Prostate gland (tissue), 2 donors: ENCODE measurements around the gene NLRC5. TPM values are rescaled to one million over a fixed set of nuclear protein-coding genes. Genes with fewer than 3 reads are reported as not detected.

Experiments
- DNase-seq: peaks from one replicate; pipeline ENCODE4 v3.0.0-alpha.2; 2019; ENCODE audit warnings: low spot score
- H3K27ac ChIP-seq, 2 donors: fragments of 200-600 bp; sonication (generic); 2 replicates each; pipeline ENCODE4 v1.5.1; 2017 to 2019
- H3K27me3 ChIP-seq: fragments of 200-600 bp; sonication (generic); replicated peaks from 2 replicates; pipeline ENCODE4 v1.5.1; 2019; ENCODE audit not compliant: insufficient read depth
- H3K36me3 ChIP-seq, 2 donors: fragments of 200-600 bp; sonication (generic); 1 replicate in 1 of 2; 2 replicates in 1 of 2; pipeline versions ENCODE4 v1.5.1 to v1.8.1; 2017 to 2019
- H3K4me1 ChIP-seq: fragments of 200-600 bp; sonication (generic); replicated peaks from 2 replicates; pipeline ENCODE4 v1.5.1; 2019
- H3K4me3 ChIP-seq, 2 donors: fragments of 200-600 bp; sonication (generic); 2 replicates each; pipeline ENCODE4 v1.5.1; 2017 to 2019
- H3K9me3 ChIP-seq: fragments of 200-600 bp; sonication (generic); 2 replicates; pipeline ENCODE4 v1.5.1; 2017
- POLR2A ChIP-seq: fragments of 450-650 bp; IDR thresholded peaks from one replicate; pipeline ENCODE4 v1.6.1; 2016; ENCODE audit warnings: antibody characterized with exemption, mild to moderate bottlenecking
- POLR2AphosphoS5 ChIP-seq: sonication (generic); formaldehyde crosslinking; IDR thresholded peaks from one replicate; pipeline ENCODE4 v1.6.1; 2017; ENCODE audit warnings: antibody characterized with exemption
- WGBS: methylation state at CpG from one replicate; pipeline ENCODE4 v1.1.5; 2018; 5-methylcytosine and 5-hydroxymethylcytosine counted together
- intact Hi-C: fragments of 100-400 bp; cut with DNase I; formaldehyde crosslinking; loops from one replicate; pipeline ENCODE4 v1.14.2; 2022
- total RNA-seq, 2 donors: library from RNA; depleted of rRNA; stranded (reverse); fragments of >200 nt; gene quantifications; one replicate each; pipeline ENCODE4 v1.1.0, GENCODE V29; 2016
- TF ChIP-seq, protein P1 (sequence below), 4 experiments: fragments of 200-600 bp in 2 of 4; fragments of 450-650 bp in 2 of 4; sonication (generic) in 2 of 4; IDR thresholded peaks; 1 replicate in 3 of 4; 2 replicates in 1 of 4; pipeline ENCODE4 v1.5.1; 2016 to 2019; ENCODE audit warnings: antibody characterized with exemption in 4 of 4, mild to moderate bottlenecking in 2 of 4, moderate library complexity in 2 of 4

The NLRC5 gene
- total RNA-seq, 2 donors from 2014 or later = 9.5 to 31.2 TPM

GRCh38 chr16:56953006-56953405, 36.4 kb upstream of the NLRC5 start:
- no peak overlapping the region for H3K4me3 ChIP-seq
- no peaks in the 10 kb centered on the region for H3K27me3 ChIP-seq
- no peak for TF ChIP-seq POLR2AphosphoS5
- no peak for TF ChIP-seq POLR2A
- TF ChIP-seq, protein P1, sequence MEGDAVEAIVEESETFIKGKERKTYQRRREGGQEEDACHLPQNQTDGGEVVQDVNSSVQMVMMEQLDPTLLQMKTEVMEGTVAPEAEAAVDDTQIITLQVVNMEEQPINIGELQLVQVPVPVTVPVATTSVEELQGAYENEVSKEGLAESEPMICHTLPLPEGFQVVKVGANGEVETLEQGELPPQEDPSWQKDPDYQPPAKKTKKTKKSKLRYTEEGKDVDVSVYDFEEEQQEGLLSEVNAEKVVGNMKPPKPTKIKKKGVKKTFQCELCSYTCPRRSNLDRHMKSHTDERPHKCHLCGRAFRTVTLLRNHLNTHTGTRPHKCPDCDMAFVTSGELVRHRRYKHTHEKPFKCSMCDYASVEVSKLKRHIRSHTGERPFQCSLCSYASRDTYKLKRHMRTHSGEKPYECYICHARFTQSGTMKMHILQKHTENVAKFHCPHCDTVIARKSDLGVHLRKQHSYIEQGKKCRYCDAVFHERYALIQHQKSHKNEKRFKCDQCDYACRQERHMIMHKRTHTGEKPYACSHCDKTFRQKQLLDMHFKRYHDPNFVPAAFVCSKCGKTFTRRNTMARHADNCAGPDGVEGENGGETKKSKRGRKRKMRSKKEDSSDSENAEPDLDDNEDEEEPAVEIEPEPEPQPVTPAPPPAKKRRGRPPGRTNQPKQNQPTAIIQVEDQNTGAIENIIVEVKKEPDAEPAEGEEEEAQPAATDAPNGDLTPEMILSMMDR (IDR thresholded peaks at IDR 0.05) = no peak
- H3K27ac ChIP-seq = no peak overlapping the region
- intact Hi-C loops = loop anchor here (5.0 kb wide), 1 partner anchor 86 kb away; the partner anchor contains the start of gene SLC12A3
- no peaks in the 10 kb centered on the region for H3K9me3 ChIP-seq
- H3K4me1 ChIP-seq = no peaks in the 10 kb centered on the region
- WGBS = 80% methylated on average over 6 of the region's 6 CpGs
- H3K36me3 ChIP-seq = no peaks in the 10 kb centered on the region
- DNase-seq = no peak

- WGBS = 91% methylated on average over 4 of the region's 4 CpGs
- Histone ChIP-seq H3K9me3 (no peaks in the 10 kb centered on the region), H3K4me3 (no peak overlapping the region), H3K36me3 (no peaks in the 10 kb centered on the region), H3K27ac (no peak overlapping the region), H3K27me3 (no peaks in the 10 kb centered on the region), H3K4me1 (no peaks in the 10 kb centered on the region)
- intact Hi-C loops = no loop called here
- DNase-seq = no peak
- no peak for TF ChIP-seq POLR2AphosphoS5
- TF ChIP-seq, protein P1 (IDR thresholded peaks at IDR 0.05) = no peak
- no peak for TF ChIP-seq POLR2A
Observed at GRCh38 chr16:56956076-56956475, 33.3 kb upstream of the NLRC5 start.

- Histone ChIP-seq H3K27me3 (no peaks in the 10 kb centered on the region), H3K27ac (no peak overlapping the region), H3K9me3 (no peaks in the 10 kb centered on the region), H3K36me3 (no peaks in the 10 kb centered on the region), H3K4me1 (no peaks in the 10 kb centered on the region), H3K4me3 (no peak overlapping the region)
- intact Hi-C loops = no loop called here
- TF ChIP-seq, protein P1 (IDR thresholded peaks at IDR 0.05) = no peak
- TF ChIP-seq POLR2A (no peak), POLR2AphosphoS5 (no peak)
- DNase-seq = no peak
- 51% methylated on average over 4 of the region's 4 CpGs for WGBS
Observed at GRCh38 chr16:56956756-56957155, 32.6 kb upstream of the NLRC5 start.

DNA sequence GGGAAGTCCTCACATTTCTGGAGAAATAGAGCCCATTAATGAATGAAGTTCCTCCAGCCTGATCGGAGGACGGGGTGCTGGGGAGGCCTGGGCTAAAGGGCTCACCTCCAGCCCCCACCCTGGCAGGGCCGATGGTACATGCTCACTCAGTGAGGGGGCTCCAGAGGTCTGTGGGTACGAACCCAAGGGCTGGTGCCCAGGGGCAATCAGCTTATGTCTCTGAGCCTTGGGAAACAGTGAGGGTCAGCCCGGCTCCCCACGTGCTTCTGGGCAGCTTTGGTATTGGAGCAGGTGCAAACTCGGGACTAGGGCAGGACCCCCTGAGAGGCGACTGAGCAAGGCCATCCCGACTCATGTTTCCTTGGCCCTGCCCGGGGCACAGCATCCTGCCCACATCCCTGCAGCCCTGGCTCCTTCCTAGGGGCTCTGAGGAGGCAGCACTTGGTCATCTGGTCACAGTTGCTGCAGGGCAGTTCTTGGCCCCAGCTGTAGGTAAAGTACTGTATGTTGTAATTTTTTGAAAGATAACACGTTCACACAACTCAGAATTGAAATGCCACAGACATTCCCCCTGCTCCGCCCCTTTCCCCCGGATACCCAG, 28.6 kb upstream of the NLRC5 start:
- 85% methylated on average over 13 of the region's 13 CpGs for WGBS
- DNase-seq = no peak
- TF ChIP-seq POLR2AphosphoS5 = no peak
- no peak for TF ChIP-seq POLR2A
- TF ChIP-seq, protein P1 (IDR thresholded peaks at IDR 0.05) = no peak
- intact Hi-C loops = no loop called here
- no peak overlapping the region for H3K4me3 ChIP-seq
- H3K27me3 ChIP-seq = no peaks in the 10 kb centered on the region
- H3K27ac ChIP-seq = no peak overlapping the region
- no peaks in the 10 kb centered on the region for H3K36me3 ChIP-seq
- no peaks in the 10 kb centered on the region for H3K9me3 ChIP-seq
- no peaks in the 10 kb centered on the region for H3K4me1 ChIP-seq

GRCh38 chr16:56961386-56961785, 28.0 kb upstream of the NLRC5 start:
- no peak for DNase-seq
- Histone ChIP-seq H3K4me1 (no peaks in the 10 kb centered on the region), H3K36me3 (no peaks in the 10 kb centered on the region), H3K9me3 (no peaks in the 10 kb centered on the region), H3K27me3 (no peaks in the 10 kb centered on the region), H3K27ac (no peak overlapping the region), H3K4me3 (no peak overlapping the region)
- no peak for TF ChIP-seq POLR2A
- TF ChIP-seq POLR2AphosphoS5 = no peak
- TF ChIP-seq, protein P1 (IDR thresholded peaks at IDR 0.05) = no peak
- WGBS = 77% methylated on average over 3 of the region's 3 CpGs
- intact Hi-C loops = no loop called here
